ENCODE measurements around the gene PKD2. TPM values are rescaled to one million over a fixed set of nuclear protein-coding genes. Genes with fewer than 3 reads are reported as not detected.
"Not testable (repeated sequence)": the region's sequence is repeated elsewhere in the genome, so short reads cannot be mapped to it uniquely, and the experiment has no call there.

Gene PKD2
- total and polyA plus RNA-seq, 4 donors: 24.4 to 70.4 (median 40.2) TPM

DNA sequence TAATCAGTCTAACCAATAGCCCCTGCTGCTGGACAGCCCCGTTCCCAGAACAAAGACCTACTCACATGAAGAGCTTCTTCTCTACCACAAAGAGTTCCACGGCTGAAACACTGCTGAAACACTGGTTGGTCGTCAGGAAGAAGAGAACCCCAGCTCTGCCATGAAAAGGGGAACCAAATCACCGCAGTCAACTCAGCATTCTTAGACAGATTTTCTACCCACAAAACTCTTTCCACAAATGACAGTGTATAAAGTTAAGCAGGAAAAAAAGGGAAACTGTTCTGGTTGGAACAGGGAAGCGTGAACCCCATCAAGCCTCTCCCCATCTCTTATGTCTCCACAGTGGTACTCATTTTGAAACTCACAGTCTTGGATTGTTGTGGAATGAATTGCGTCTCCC, 93.7 kb downstream of the PKD2 start:
- Histone ChIP-seq H3K4me3 (ENCODE audit: low read depth, low read length) (no peak overlapping the region), H3K27ac (ENCODE audit: low read depth, low read length) (no peak overlapping the region), H3K4me1 (ENCODE audit: control insufficient read depth, insufficient read depth, low read length) (no peaks in the 10 kb centered on the region), H3K27me3 (ENCODE audit: control insufficient read depth, insufficient read depth, low read length) (no peaks in the 10 kb centered on the region), H3K36me3 (ENCODE audit: control insufficient read depth, insufficient read depth, low read length) (no peaks in the 10 kb centered on the region), H3K9me3 (ENCODE audit: control insufficient read depth, insufficient read depth, low read length) (no peaks in the 10 kb centered on the region)
- WGBS (ENCODE audit: insufficient coverage): 78% methylated on average over 2 of the region's 6 CpGs
- DNase-seq (ENCODE audit: low read depth in 4 of 6, low spot score in 6 of 6): peak in 1 of 6 donors; percentile 7

GRCh38 chr4:88102026-88102425, 94.6 kb downstream of the PKD2 start:
- WGBS (ENCODE audit: insufficient coverage): 90% methylated on average over 2 of the region's 7 CpGs
- H3K36me3 ChIP-seq (ENCODE audit: control insufficient read depth, insufficient read depth, low read length): no peaks in the 10 kb centered on the region
- no peaks in the 10 kb centered on the region for H3K9me3 ChIP-seq (ENCODE audit: control insufficient read depth, insufficient read depth, low read length)
- no peaks in the 10 kb centered on the region for H3K4me1 ChIP-seq (ENCODE audit: control insufficient read depth, insufficient read depth, low read length)
- no peak overlapping the region for H3K27ac ChIP-seq (ENCODE audit: low read depth, low read length)
- DNase-seq (ENCODE audit: low read depth in 4 of 6, low spot score in 6 of 6): no peak
- no peak overlapping the region for H3K4me3 ChIP-seq (ENCODE audit: low read depth, low read length)
- no peaks in the 10 kb centered on the region for H3K27me3 ChIP-seq (ENCODE audit: control insufficient read depth, insufficient read depth, low read length)

DNA sequence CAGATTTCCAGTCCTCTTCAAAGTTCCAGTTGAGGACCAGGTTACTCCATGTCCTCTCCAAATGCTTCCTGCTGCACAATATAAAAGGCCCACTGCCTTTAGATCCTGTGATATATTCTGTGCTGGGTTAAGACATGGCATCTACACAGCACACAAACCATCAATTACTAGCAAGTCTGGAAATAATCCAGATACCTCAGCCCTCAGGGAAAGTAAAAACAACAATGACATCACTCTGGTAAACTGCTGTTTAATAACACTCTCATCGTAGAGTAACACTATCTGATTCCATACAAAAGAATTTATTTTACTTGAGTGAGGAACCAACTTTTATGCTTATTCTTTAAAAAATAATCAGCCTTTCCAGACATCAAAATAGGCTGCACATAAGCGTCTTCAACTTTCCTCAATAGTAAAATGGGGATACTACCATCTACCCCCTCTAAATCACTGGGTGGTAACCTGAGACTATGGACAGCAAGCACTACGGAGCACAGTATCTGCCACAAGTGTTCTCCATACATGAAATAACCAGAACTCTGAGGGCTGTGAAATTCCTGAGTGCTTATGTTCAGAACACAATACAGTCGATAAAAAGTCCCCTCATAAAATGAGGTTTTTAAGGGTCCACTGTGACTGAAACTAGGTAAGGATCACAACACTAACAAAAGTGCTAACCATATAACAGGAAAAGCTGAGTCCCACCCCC, 97.6 kb downstream of the PKD2 start:
- WGBS (ENCODE audit: insufficient coverage): 89% methylated on average over 1 of the region's 4 CpGs
- Histone ChIP-seq H3K4me1 (ENCODE audit: control insufficient read depth, insufficient read depth, low read length) (no peaks in the 10 kb centered on the region), H3K9me3 (ENCODE audit: control insufficient read depth, insufficient read depth, low read length) (no peaks in the 10 kb centered on the region), H3K4me3 (ENCODE audit: low read depth, low read length) (no peak overlapping the region), H3K27ac (ENCODE audit: low read depth, low read length) (no peak overlapping the region), H3K36me3 (ENCODE audit: control insufficient read depth, insufficient read depth, low read length) (no peaks in the 10 kb centered on the region), H3K27me3 (ENCODE audit: control insufficient read depth, insufficient read depth, low read length) (no peaks in the 10 kb centered on the region)
- DNase-seq (ENCODE audit: low read depth in 4 of 6, low spot score in 6 of 6): peak in 1 of 6 donors; percentile 4

DNA sequence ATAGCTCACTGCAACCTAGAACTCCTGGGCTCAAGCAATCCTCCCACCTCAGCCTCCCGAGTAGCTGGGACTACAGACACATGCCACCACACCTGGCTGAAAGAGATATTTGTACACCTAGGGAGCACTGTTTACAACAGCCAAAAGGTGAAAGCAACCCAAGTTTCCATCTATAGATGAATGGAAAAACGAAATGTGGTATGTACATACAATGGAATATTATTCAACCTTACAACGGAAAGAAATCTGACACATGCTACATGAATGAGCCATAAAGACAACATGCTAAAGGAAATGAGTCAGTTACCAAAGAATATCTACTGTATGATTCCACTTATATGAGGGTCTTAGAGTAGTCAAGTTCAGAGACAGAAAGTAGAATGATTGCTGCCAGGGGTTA, 98.8 kb downstream of the PKD2 start:
- Histone ChIP-seq H3K4me3 (ENCODE audit: low read depth, low read length) (no peak overlapping the region), H3K27me3 (ENCODE audit: control insufficient read depth, insufficient read depth, low read length) (no peaks in the 10 kb centered on the region), H3K36me3 (ENCODE audit: control insufficient read depth, insufficient read depth, low read length) (no peaks in the 10 kb centered on the region), H3K9me3 (ENCODE audit: control insufficient read depth, insufficient read depth, low read length) (no peaks in the 10 kb centered on the region), H3K4me1 (ENCODE audit: control insufficient read depth, insufficient read depth, low read length) (no peaks in the 10 kb centered on the region), H3K27ac (ENCODE audit: low read depth, low read length) (no peak overlapping the region)
- no CpG with 5 or more reads among the region's 3 CpGs for WGBS (ENCODE audit: insufficient coverage)
- DNase-seq (ENCODE audit: low read depth in 4 of 6, low spot score in 6 of 6): no peak

DNA sequence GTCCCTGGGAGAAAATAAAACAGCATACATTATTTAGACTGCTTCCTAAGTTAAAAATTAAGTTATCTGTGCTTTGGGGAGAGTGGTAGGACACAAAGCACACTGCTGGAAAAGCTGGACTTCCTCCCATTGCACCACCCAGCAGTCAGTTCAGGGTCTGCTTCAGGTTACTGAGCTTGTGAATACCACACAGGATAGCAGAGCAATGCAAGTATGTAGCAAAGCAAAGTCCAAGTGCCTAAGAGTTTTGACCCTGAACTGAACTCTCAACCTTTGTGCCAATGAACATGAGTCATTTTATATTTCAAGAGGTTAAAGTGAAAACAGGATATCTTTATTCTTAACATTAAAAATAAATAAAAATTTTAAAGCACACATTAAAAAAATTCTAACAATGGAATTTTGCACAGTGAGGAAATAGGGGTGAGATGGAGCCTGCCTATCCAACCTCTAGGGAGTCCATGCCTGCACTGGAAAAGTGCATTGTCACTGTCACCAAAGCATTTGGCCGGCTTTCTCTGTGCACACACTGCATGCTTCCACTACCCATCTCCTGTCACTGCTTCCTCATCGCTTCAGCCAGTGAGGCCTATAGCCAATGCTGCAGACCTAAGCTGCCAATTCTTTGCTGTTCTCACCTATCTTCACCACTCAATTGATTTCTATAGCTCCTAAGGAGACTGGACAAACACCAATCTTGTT, 100.1 kb downstream of the PKD2 start:
- peak overlapping the region; percentile 7 for H3K27ac ChIP-seq (ENCODE audit: low read depth, low read length)
- no peaks in the 10 kb centered on the region for H3K9me3 ChIP-seq (ENCODE audit: control insufficient read depth, insufficient read depth, low read length)
- no peaks in the 10 kb centered on the region for H3K36me3 ChIP-seq (ENCODE audit: control insufficient read depth, insufficient read depth, low read length)
- H3K27me3 ChIP-seq (ENCODE audit: control insufficient read depth, insufficient read depth, low read length): no peaks in the 10 kb centered on the region
- H3K4me3 ChIP-seq (ENCODE audit: low read depth, low read length): no peak overlapping the region
- WGBS (ENCODE audit: insufficient coverage): 95% methylated on average over 2 of the region's 2 CpGs
- no peak for DNase-seq (ENCODE audit: low read depth in 4 of 6, low spot score in 6 of 6)
- no peaks in the 10 kb centered on the region for H3K4me1 ChIP-seq (ENCODE audit: control insufficient read depth, insufficient read depth, low read length)

DNA sequence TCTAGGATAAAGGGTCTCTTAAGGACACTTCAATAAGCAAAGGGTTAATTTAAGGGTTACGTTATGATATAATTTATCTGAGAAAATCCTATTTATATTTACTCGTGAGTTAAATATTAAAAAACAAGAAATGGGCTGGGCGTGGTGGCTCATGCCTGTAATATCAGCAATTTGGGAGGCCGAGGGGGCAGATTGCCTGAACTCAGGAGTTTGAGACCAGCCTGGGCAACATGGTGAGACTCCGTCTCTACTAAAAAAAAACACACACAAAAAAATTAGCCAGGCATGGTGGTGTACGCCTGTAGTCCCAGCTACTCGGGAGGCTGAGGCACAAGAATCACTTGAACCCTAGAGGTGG, 100.7 kb downstream of the PKD2 start:
- not testable (repeated sequence) for DNase-seq (ENCODE audit: low read depth in 4 of 6, low spot score in 6 of 6); H3K4me3 ChIP-seq (ENCODE audit: low read depth, low read length); H3K36me3 ChIP-seq (ENCODE audit: control insufficient read depth, insufficient read depth, low read length); H3K27me3 ChIP-seq (ENCODE audit: control insufficient read depth, insufficient read depth, low read length); H3K4me1 ChIP-seq (ENCODE audit: control insufficient read depth, insufficient read depth, low read length); H3K9me3 ChIP-seq (ENCODE audit: control insufficient read depth, insufficient read depth, low read length)
- 100% methylated on average over 2 of the region's 7 CpGs for WGBS (ENCODE audit: insufficient coverage)
- H3K27ac ChIP-seq (ENCODE audit: low read depth, low read length): peak overlapping the region; percentile 7

- no peaks in the 10 kb centered on the region for H3K36me3 ChIP-seq (ENCODE audit: control insufficient read depth, insufficient read depth, low read length)
- H3K27me3 ChIP-seq (ENCODE audit: control insufficient read depth, insufficient read depth, low read length): no peaks in the 10 kb centered on the region
- H3K4me3 ChIP-seq (ENCODE audit: low read depth, low read length): no peak overlapping the region
- H3K4me1 ChIP-seq (ENCODE audit: control insufficient read depth, insufficient read depth, low read length): no peaks in the 10 kb centered on the region
- 100% methylated on average over 3 of the region's 5 CpGs for WGBS (ENCODE audit: insufficient coverage)
- DNase-seq (ENCODE audit: low read depth in 4 of 6, low spot score in 6 of 6): no peak
- no peak overlapping the region for H3K27ac ChIP-seq (ENCODE audit: low read depth, low read length)
- H3K9me3 ChIP-seq (ENCODE audit: control insufficient read depth, insufficient read depth, low read length): no peaks in the 10 kb centered on the region
Measured at GRCh38 chr4:88108747-88109122, 101.3 kb downstream of the PKD2 start.

- WGBS (ENCODE audit: insufficient coverage): 100% methylated on average over 1 of the region's 5 CpGs
- no peak overlapping the region for H3K4me3 ChIP-seq (ENCODE audit: low read depth, low read length)
- H3K27me3 ChIP-seq (ENCODE audit: control insufficient read depth, insufficient read depth, low read length): no peaks in the 10 kb centered on the region
- no peak for DNase-seq (ENCODE audit: low read depth in 4 of 6, low spot score in 6 of 6)
- no peaks in the 10 kb centered on the region for H3K36me3 ChIP-seq (ENCODE audit: control insufficient read depth, insufficient read depth, low read length)
- H3K4me1 ChIP-seq (ENCODE audit: control insufficient read depth, insufficient read depth, low read length): no peaks in the 10 kb centered on the region
- H3K9me3 ChIP-seq (ENCODE audit: control insufficient read depth, insufficient read depth, low read length): no peaks in the 10 kb centered on the region
- H3K27ac ChIP-seq (ENCODE audit: low read depth, low read length): no peak overlapping the region
Measured at GRCh38 chr4:88109123-88109881, 101.9 kb downstream of the PKD2 start.

DNA sequence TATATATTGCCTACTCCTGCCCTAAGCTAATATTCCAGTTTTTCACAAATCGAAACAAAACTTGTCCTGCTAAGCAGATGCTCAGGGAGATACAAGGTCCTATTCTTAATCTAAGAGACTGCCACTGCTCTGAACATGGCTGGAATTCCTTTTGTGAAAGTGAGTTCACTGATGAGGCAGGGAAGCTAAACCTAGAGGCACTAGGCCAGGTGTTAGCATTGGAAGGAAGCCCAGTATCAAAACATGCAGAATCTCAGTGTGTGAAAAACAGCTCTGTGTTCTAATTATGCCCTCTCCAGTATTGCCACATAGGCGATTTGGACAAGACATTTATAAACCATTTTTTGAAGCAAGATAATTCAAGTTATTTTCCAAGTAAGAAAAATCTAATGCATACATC, 103.4 kb downstream of the PKD2 start:
- no peak overlapping the region for H3K4me3 ChIP-seq (ENCODE audit: low read depth, low read length)
- no peaks in the 10 kb centered on the region for H3K27me3 ChIP-seq (ENCODE audit: control insufficient read depth, insufficient read depth, low read length)
- no CpG with 5 or more reads among the region's 2 CpGs for WGBS (ENCODE audit: insufficient coverage)
- H3K9me3 ChIP-seq (ENCODE audit: control insufficient read depth, insufficient read depth, low read length): no peaks in the 10 kb centered on the region
- no peak overlapping the region for H3K27ac ChIP-seq (ENCODE audit: low read depth, low read length)
- peak in 2 of 6 donors; percentile 21 to 39 for DNase-seq (ENCODE audit: low read depth in 4 of 6, low spot score in 6 of 6)
- no peaks in the 10 kb centered on the region for H3K36me3 ChIP-seq (ENCODE audit: control insufficient read depth, insufficient read depth, low read length)
- H3K4me1 ChIP-seq (ENCODE audit: control insufficient read depth, insufficient read depth, low read length): no peaks in the 10 kb centered on the region
